Smooth muscle cell (in vitro differentiated cells): ENCODE data around the gene SH3RF3. TPM values are rescaled to one million over a fixed set of nuclear protein-coding genes. Genes with fewer than 3 reads are reported as not detected.

Source experiments
- DNase-seq: peaks from one replicate; lab custom pipeline; 2025; ENCODE audit not compliant: unreplicated experiment; lab: John Stamatoyannopoulos, UW
- H2AFZ ChIP-seq: fragments of 200-600 bp; sonication (generic); 2 replicates; pipeline ENCODE4 v1.6.0; 2016; ENCODE audit warnings: antibody characterized with exemption, low read depth, mild to moderate bottlenecking
- H3F3A ChIP-seq: fragments of 200-600 bp; sonication (generic); 2 replicates; pipeline ENCODE4 v1.6.0; 2017; ENCODE audit warnings: antibody characterized with exemption, low read depth
- H3K27ac ChIP-seq: fragments of 200-600 bp; sonication (generic); 2 replicates; pipeline ENCODE4 v1.5.1; 2016; ENCODE audit warnings: low read depth, mild to moderate bottlenecking
- H3K27me3 ChIP-seq: fragments of 200-600 bp; sonication (generic); 2 replicates; pipeline ENCODE4 v1.6.1; 2016; ENCODE audit warnings: low read depth, mild to moderate bottlenecking
- H3K36me3 ChIP-seq: fragments of 200-600 bp; sonication (generic); 2 replicates; pipeline ENCODE4 v1.5.1; 2016; ENCODE audit warnings: low read depth
- H3K4me1 ChIP-seq: fragments of 200-600 bp; sonication (generic); 2 replicates; pipeline ENCODE4 v1.5.1; 2016; ENCODE audit warnings: low read depth
- H3K4me2 ChIP-seq: fragments of 200-600 bp; sonication (generic); 2 replicates; pipeline ENCODE4 v1.6.0; 2016; ENCODE audit warnings: mild to moderate bottlenecking
- H3K4me3 ChIP-seq: fragments of 200-600 bp; sonication (generic); 2 replicates; pipeline ENCODE4 v1.5.1; 2016; ENCODE audit warnings: mild to moderate bottlenecking
- H3K79me2 ChIP-seq: fragments of 200-600 bp; sonication (generic); 2 replicates; pipeline ENCODE4 v1.6.0; 2016; ENCODE audit warnings: low read depth, mild to moderate bottlenecking
- H3K9ac ChIP-seq: fragments of 200-600 bp; sonication (generic); 2 replicates; pipeline ENCODE4 v1.6.0; 2016; ENCODE audit warnings: low read depth
- H3K9me3 ChIP-seq: fragments of 200-600 bp; sonication (generic); replicated peaks from 2 replicates; pipeline ENCODE4 v1.5.1; 2016; ENCODE audit warnings: low read depth
- H4K20me1 ChIP-seq: fragments of 200-600 bp; sonication (generic); 2 replicates; pipeline ENCODE4 v1.6.0; 2016; ENCODE audit warnings: low read depth
- WGBS: methylation state at CpG from one replicate; pipeline ENCODE4 v1.1.7; 2016; ENCODE audit warnings: low lambda C conversion rate; 5-methylcytosine and 5-hydroxymethylcytosine counted together
- polyA plus RNA-seq: library from polyadenylated mRNA; unstranded; fragments of >200 nt; fragmentation: Nextera tagmentation; extraction: Ambion mirVana; gene quantifications from 2 replicates; pipeline ENCODE4 v1.2.1, GENCODE V29; 2016
- total RNA-seq: library from RNA; depleted of rRNA; stranded (reverse); fragments of >200 nt; gene quantifications from 2 replicates; pipeline ENCODE4 v1.2.3, GENCODE V29; 2014
- TF ChIP-seq, protein P1 (sequence below): fragments of 200-600 bp; sonication (generic); IDR thresholded peaks from 2 replicates; pipeline ENCODE4 v1.5.1; 2017; ENCODE audit warnings: borderline replicate concordance, mild to moderate bottlenecking, antibody characterized with exemption; ENCODE audit not compliant: insufficient read depth, poor library complexity, severe bottlenecking

The SH3RF3 gene
- total and polyA plus RNA-seq, 2 experiments from 2014 or later = 6.6 to 11.8 TPM

DNA sequence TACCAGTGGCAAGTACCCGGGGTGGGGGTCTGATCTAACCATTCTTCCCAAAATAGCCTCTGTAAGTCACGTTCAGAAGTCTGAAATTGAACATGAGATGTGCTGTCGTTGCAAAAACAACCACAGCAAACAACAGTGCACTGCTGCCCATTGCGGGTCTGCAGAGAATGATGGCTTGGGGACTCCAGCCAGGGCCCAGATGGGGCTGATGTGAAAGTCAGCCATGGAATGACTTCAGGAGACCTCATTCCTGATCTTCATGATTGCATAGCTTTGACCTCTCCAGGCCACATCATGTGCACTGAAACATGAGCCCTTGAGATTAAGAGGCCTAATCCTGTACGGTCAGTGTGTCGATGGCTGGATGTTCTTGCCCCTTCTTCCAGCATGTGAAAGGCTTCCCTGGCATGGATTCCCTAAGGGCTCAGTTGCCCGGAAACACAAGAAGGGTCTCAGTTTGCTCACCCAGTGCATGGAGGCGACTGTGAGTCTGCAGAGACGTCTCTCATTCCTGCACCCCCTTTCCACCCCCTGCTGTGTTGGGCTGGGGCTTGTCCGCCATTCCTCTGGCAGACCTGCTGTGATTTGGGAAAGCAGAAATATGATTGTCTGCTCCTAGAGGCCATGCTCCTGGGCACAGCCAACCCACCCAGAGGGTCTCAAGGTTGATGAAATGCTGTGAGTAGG is 293.2 kb downstream of the SH3RF3 start:
- H3K9me3 ChIP-seq = no peaks in the 10 kb centered on the region
- peaks cover 4% of the 10 kb centered on the region for H4K20me1 ChIP-seq
- H3K4me1 ChIP-seq = no peaks in the 10 kb centered on the region
- H3K4me2 ChIP-seq = no peak overlapping the region
- no peaks in the 10 kb centered on the region for H3F3A ChIP-seq
- no peaks in the 10 kb centered on the region for H3K79me2 ChIP-seq
- TF ChIP-seq, protein P1, sequence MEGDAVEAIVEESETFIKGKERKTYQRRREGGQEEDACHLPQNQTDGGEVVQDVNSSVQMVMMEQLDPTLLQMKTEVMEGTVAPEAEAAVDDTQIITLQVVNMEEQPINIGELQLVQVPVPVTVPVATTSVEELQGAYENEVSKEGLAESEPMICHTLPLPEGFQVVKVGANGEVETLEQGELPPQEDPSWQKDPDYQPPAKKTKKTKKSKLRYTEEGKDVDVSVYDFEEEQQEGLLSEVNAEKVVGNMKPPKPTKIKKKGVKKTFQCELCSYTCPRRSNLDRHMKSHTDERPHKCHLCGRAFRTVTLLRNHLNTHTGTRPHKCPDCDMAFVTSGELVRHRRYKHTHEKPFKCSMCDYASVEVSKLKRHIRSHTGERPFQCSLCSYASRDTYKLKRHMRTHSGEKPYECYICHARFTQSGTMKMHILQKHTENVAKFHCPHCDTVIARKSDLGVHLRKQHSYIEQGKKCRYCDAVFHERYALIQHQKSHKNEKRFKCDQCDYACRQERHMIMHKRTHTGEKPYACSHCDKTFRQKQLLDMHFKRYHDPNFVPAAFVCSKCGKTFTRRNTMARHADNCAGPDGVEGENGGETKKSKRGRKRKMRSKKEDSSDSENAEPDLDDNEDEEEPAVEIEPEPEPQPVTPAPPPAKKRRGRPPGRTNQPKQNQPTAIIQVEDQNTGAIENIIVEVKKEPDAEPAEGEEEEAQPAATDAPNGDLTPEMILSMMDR = no peak
- WGBS = 79% methylated on average over 10 of the region's 10 CpGs
- H3K9ac ChIP-seq = no peak overlapping the region
- H3K4me3 ChIP-seq = no peak overlapping the region
- H3K36me3 ChIP-seq = no peaks in the 10 kb centered on the region
- no peak for DNase-seq
- no peaks in the 10 kb centered on the region for H3K27me3 ChIP-seq
- no peak overlapping the region for H3K27ac ChIP-seq
- H2AFZ ChIP-seq = no peak overlapping the region

DNA sequence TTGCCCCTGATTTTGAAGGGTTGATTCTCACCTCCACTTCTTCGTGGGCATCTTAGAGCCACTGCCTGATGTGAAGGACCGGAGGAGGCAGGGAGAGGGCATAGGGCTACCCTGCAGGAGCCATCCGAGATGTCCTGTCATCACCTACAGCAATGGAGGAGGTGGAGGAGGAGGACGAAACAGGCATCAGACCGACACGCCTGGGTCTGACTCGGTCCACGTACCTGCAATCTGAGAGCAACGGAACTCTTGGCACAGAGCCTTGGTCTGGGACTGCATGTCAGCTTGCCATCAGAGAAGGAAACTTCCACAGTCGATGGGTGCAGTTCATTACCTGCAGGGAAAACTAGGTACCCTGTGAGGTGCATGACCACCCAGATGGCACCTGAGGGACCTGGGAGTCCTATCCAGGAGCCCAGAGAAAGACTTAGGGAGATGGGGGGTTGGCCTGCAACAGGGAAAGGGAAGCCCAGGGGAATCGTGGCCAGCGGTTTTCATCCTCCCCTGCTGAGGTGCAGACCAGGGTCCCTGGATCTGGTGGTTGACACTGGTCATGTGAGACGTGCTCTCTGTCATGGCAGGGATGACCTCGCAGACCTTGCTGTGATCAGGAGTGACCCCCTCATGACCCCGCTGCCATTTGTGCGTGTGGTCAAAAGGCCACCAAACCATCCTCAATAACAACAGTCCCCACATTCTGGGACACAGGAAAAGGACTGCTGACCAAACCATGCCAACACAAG is 293.9 kb downstream of the SH3RF3 start:
- H3K9me3 ChIP-seq = no peaks in the 10 kb centered on the region
- H3K9ac ChIP-seq = no peak overlapping the region
- H2AFZ ChIP-seq = no peak overlapping the region
- no peak overlapping the region for H3K4me2 ChIP-seq
- H4K20me1 ChIP-seq = peaks cover 4% of the 10 kb centered on the region
- no peaks in the 10 kb centered on the region for H3K36me3 ChIP-seq
- H3K4me3 ChIP-seq = no peak overlapping the region
- no peaks in the 10 kb centered on the region for H3K4me1 ChIP-seq
- H3K27me3 ChIP-seq = no peaks in the 10 kb centered on the region
- H3K79me2 ChIP-seq = no peaks in the 10 kb centered on the region
- H3F3A ChIP-seq = no peaks in the 10 kb centered on the region
- no peak overlapping the region for H3K27ac ChIP-seq
- 92% methylated on average over 16 of the region's 16 CpGs for whole genome bisulfite sequencing
- TF ChIP-seq, protein P1 = no peak
- no peak for DNase-seq

DNA sequence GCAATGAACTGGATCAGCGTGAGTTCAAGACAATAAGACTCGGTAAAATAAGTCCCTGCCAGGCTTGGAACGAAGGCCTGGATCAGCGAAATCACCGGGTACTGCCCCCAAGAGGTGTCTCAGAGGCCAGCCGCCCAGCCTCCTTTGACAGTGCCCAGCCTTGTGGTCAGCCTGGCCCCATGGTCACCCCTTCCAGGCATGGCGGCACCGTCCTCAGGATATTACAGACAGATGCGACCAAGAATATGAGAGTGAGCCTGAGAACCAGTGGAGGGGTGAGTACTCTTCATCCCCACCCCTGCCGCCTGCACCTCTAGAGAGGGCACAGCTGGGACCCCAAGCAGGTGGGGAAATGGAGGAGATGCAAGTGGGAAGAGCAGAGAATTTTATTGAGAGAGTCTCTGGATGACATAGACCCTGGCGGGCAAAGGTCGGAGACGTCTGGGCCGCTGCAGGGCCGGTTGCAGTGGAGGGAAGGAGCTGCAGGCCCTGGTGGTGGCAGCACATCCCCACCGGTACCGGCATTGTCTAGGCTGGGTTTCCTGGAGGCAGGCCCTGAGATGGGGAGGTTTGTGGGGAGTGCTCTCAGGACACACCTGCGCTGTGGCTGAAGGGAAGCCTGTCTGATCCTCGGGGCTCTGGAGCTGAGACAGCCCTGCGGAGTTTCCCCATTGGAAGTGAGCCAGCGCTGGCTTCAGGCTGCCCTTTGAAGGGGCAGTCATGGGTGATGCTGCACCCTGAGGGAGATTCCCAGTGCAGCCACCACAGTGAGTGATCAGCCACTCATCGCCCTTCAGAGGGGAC is 294.8 kb downstream of the SH3RF3 start:
- H3K79me2 ChIP-seq = no peaks in the 10 kb centered on the region

More for the DNA sequence above, 294.8 kb downstream of the SH3RF3 start:
- H4K20me1 ChIP-seq = peaks cover 4% of the 10 kb centered on the region
- 92% methylated on average over 22 of the region's 22 CpGs for WGBS
- no peaks in the 10 kb centered on the region for H3K36me3 ChIP-seq
- TF ChIP-seq, protein P1 = no peak
- H3K27me3 ChIP-seq = no peaks in the 10 kb centered on the region
- no peak overlapping the region for H3K4me3 ChIP-seq
- no peaks in the 10 kb centered on the region for H3K9me3 ChIP-seq
- no peak overlapping the region for H3K4me2 ChIP-seq
- H3K9ac ChIP-seq = no peak overlapping the region
- no peak for DNase-seq
- H3K4me1 ChIP-seq = no peaks in the 10 kb centered on the region
- H2AFZ ChIP-seq = no peak overlapping the region
- no peaks in the 10 kb centered on the region for H3F3A ChIP-seq
- H3K27ac ChIP-seq = no peak overlapping the region
